HL-60 (cell line): Measurements from ENCODE around the gene BRAP.
"Not testable (repeated sequence)": the region's sequence is repeated elsewhere in the genome, so short reads cannot be mapped to it uniquely, and the experiment has no call there.

ENCODE experiments used
- POLR2AphosphoS5 ChIP-seq: IDR thresholded peaks from 2 replicates; pipeline ENCODE4 v1.6.1; 2012; ENCODE audit warnings: low read depth
- SPI1 ChIP-seq: IDR thresholded peaks from 2 replicates; pipeline ENCODE4 v1.6.1; 2012; ENCODE audit warnings: low read depth, mild to moderate bottlenecking, borderline replicate concordance
- TF ChIP-seq, protein P1 (sequence below): IDR thresholded peaks from one replicate; pipeline ENCODE4 v1.5.1; 2011; ENCODE audit warnings: low read length, control low read depth, inconsistent platforms; ENCODE audit not compliant: insufficient read depth

DNA sequence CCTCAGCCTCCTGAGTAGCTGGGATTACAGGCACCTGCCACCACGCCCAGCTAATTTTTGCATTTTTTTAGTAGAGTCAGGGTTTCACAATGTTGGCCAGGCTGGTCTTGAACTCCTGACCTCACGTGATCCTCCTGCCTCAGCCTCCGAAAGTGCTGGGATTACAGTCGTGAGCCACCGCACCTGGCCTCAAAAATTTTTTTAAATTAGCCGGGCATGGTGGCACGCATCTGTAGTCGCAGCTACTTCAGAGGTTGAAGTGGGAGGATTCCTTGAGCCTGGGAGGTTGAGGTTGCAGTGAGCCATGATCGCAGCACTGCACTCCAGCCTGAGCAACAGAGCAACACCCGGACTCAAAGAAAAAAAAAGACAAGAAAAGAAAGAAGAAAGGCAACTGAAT lies 67.9 kb downstream of the BRAP start:
- TF ChIP-seq, protein P1, sequence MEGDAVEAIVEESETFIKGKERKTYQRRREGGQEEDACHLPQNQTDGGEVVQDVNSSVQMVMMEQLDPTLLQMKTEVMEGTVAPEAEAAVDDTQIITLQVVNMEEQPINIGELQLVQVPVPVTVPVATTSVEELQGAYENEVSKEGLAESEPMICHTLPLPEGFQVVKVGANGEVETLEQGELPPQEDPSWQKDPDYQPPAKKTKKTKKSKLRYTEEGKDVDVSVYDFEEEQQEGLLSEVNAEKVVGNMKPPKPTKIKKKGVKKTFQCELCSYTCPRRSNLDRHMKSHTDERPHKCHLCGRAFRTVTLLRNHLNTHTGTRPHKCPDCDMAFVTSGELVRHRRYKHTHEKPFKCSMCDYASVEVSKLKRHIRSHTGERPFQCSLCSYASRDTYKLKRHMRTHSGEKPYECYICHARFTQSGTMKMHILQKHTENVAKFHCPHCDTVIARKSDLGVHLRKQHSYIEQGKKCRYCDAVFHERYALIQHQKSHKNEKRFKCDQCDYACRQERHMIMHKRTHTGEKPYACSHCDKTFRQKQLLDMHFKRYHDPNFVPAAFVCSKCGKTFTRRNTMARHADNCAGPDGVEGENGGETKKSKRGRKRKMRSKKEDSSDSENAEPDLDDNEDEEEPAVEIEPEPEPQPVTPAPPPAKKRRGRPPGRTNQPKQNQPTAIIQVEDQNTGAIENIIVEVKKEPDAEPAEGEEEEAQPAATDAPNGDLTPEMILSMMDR: not testable (repeated sequence)
- TF ChIP-seq SPI1, POLR2AphosphoS5: not testable (repeated sequence)
